CD4-positive, alpha-beta T cell treated with Interferon gamma for 1 hour (primary cell): ENCODE results near the gene SNX5.

Source experiments
- DNase-seq: peaks from one replicate; pipeline ENCODE4 v3.0.0-alpha.2; 2020

SNX5 gene

GRCh38 chr20:17959257-17959627 lies 9.4 kb downstream of the SNX5 start:
- DNase-seq, result no peak

DNA sequence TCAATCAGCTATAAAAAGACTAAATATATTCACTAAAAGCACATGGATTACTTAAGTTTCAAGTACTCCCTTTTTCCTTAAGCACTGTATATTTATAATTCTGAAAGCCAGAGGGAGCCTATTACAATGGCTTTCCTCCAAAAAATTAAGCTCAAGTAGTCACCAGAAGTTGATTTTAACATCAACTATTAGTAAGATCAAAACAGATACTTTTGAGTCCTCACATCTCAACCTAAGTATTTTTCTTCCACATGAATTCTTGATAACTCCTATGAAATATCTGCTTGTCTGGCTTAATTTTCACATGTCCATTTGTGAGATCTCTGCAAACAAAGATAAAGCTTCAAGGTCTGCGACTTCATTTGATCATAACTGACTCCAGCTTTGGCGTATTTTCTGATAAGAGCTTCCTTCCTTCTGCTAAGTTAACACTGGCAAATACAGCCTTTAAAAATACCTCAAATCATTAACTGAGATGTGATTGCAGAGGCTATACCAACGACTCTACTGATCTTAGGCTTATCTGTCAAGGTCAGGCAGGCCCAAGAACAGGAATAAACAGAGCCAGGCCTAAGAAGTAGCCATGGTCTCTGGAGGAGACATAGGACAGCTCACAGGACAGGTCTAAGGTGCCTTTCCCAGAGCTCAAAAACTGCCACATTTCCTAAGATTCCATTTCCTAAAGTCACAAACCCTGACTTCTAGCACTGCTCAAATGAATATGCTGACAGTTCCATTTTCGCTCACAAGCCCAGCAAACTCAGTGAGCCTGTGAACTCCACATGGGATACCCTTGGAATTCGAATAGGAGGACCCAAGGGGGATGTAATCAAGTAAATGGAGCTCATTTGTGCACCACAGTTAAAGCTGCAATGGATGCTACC lies 10.0 kb downstream of the SNX5 start:
- no peak for DNase-seq

GRCh38 chr20:17957505-17958363 lies 10.9 kb downstream of the SNX5 start:
- no peak for DNase-seq

GRCh38 chr20:17956099-17956685 lies 12.4 kb downstream of the SNX5 start:
- no peak for DNase-seq

DNA sequence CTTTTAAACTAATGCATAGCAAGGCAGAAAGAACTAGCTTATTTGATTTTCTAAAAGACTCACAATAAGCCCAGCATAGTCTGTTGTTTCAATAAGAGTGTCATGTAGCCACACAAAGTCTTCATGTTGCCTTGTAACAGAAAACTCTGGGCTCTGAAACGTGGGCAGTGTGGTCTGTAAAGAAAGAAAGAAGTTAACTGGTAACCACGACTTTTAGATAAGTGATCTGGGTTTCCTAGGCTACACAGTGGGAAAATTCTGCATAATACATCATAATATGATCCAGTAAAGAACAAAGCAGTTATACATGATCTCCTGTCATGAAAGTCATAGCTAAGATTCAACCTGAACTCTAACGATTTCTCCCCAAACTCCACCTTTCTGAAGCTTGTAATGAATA lies 13.3 kb downstream of the SNX5 start:
- no peak for DNase-seq

DNA sequence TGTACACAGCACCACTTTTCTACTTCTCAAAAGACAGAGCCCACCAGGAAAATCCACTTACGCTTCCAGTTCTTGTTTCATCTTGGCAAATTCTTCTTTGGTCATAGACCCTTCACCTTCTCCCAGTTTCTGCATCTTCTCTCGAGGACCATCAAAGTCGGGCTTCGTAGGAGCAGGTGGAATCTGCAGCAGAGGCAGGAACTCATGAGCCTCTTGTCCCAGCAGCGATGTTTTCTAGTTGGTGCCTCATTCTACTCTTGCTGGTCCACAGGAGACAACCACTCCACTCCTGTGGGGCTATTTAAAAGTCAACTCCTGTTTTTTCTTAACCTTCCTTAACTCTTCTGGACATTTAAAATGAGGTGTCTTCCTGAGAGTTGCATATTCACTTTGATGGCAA lies 14.7 kb downstream of the SNX5 start:
- no peak for DNase-seq

DNA sequence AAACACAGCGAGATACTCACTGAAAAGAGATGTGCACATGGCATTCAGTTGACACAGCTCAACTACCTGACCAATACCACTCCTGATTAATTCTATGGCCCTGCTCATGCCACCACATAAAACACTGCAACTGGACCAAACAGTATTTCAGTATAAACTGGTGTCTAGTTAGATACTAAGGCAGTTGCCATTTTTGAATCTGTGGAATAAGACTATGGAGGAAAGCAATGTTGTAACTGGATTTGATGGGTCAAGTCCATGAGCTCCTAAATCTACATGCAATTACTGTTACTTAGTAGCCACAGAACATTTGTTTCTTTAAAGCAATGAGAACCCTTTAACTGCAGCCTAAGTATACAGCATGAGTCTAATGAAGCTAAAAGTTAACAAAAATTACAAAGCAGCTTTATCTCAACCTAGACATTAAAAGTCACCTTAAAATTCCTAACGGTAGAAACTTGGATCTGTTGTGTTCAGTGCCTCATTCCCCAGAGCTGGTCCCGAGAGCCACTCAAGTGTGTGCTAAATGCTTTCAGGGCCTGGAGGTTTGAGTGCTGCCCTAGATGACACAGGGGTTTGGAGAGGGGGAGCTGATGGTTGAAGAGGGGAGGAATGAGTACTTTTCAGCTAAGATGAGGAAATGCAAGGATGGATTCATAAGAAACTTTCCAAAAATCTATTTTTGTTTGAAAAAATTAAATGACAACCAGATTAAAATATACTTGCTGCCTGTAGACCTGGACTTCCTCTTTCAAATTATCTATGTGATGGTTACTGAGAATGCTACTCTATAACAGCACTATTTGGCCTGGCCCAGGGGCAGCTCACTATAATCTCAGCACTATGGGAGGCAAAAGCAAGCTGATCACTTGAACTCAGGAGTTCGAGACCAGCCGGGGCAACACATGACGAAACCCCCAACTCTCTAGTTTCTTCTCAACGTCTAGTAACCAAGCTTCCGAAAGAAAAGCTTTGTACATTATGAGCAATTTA lies 15.6 kb downstream of the SNX5 start:
- DNase-seq, result no peak

GRCh38 chr20:17951323-17951722 lies 17.3 kb downstream of the SNX5 start:
- no peak for DNase-seq

- DNase-seq, result no peak
These were observed 17.9 kb downstream of the SNX5 start for GRCh38 chr20:17950670-17951069.

- DNase-seq, result no peak
These were observed 18.7 kb downstream of the SNX5 start for GRCh38 chr20:17949899-17950298.

DNA sequence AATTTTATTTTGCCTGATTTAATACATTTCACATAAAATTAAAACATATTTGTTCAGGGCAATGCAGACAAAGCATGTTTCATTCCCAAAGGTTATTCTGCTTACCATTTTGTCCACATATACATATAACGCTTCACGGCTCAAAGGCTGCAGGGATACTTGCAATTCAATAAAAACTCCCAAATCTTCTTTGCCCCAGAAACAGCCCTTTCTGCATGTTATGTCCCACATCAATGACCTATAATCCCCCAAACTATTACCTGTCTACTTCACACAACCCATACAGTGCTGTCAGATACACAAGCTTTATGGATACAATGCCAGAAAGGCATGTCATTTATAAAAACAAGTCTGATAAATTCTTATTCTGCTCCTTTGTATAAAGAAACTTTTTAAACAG lies 20.2 kb downstream of the SNX5 start:
- no peak for DNase-seq

DNA sequence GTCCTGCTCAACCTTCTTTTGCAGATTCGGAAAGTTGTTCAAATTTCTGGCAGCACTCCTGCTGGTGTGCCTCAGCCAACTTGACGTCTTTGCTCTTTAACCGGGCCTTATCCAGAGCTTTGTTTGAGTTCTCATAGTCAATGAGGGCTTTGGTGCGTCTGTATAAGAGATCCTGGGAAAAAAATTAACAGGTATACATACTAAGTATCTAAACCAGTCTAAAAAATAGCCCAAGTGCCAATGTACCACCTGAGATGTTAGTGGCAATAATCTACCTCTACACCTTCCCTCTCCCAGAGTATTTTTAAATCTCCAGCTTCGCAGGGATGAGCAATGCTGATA lies 21.1 kb downstream of the SNX5 start:
- no peak for DNase-seq

DNA sequence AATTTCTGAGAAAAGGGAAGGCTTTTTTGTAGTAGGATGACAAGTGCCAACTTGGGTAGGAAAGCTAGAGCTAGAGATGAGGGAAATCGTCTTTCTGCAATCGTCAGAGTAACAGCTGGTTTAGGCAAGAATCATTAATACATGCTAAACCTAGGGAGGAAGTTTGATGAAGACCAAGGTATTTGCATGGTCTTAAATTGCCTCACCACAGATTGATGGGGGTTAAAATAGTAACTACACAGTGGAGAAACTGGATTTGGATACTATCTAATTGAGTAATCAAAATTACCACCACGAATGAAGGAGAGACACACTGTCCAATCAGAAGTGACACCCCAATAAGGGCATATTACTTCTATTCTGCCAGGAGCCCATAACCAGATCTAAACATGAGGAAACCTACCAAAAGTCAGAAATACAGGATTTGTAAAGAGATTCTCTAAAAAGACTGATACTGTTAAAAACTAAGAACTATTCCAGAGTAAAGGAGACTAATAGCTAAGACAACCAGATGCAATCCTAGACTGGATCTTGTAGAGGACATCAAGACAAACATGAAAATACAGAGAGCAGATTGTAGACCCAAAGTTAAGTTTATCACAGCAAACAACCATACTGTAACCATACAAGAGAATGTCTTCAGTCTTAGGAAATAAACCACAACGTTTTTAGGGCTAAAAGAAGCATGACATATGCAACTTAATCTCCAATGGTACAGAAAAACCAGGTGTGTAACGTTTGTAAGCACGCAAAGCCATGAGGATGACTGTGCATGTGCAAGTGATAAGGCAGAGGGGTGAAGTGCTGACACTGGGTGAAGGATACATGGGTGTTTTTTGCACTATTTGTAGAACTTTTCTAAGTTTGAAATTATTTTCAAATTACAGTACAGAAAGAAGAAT lies 21.8 kb downstream of the SNX5 start:
- no peak for DNase-seq

DNA sequence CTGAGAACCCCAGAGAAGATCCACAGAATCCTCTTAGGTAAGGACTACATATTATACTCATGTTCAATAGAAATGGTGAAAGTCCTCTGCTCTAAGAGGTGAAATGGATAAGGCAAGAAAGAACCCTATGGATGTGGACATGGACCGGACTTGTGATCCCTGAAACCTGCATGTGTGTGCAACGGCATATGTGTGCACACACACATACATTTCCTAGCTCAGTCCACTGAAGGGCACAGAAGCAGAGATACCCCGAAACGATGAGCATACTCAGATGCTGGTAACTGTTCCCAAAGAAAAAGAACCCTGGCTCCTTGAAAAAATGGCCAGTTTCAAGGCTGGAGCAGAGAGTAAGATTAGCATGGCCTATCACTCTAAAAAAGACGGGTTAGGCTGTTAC lies 22.6 kb downstream of the SNX5 start:
- DNase-seq, result no peak

DNA sequence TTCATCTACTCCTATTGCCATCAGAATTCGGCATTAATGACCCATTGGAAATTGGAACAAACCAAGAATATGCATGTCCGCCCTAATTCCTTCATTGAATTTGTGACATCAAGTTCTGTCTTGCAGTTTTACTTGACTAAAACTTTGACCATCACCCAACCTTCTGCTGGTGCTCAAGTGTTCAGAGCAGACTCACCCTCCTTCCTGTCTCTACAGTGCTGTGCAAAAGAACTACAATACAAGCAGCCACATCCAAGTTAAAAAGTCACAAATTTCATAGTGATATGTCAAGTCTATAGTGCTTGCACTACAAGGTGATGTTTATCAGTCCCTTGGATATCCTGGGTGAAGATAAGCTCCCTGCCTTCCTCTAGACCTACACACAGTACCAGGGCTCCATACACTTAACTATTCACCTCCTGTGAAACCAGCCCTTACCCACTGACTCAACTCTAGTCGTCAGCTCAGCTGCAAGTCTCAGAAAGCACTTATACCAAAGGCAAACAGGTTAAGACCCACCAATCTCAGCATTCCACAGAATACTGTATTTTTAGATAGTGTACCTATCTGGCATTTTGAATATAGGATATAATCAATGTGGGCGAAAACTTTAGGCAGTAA lies 23.6 kb downstream of the SNX5 start:
- DNase-seq, result no peak

DNA sequence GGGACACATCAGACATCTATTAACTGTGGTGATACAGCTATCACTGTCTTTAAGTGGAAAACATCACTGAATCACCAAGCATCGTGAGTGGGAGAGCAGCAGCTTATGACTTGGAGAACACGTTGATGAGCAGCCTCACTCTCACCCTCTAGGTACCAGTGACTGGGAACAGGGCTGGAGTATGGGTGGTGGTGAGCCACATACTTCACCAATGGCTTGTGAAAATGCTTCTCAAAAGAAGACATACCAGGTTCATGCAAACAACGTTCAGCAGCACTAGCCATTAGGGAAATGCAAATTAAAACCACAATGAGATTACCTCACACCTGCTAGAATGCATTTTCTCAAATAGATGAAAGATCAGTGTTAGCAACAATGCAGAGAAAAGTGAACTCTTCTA lies 25.3 kb downstream of the SNX5 start:
- DNase-seq, result no peak

DNA sequence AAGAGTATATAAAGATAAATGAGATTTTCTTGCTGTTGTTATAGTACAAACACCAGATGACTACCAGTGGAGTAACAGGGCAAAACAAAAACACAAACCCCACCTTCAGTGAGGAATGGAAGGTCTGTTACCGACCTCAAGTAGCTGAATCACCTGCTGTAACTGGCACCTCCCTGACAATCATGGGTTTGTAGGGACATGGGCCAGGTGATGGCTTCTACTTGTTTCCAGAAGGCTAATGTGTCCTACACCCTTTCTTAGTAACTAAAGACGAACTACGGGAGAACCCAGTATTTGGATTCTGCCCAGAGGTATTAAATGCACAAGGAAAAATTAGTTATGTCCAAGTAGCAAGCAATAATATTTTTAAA lies 26.8 kb downstream of the SNX5 start:
- no peak for DNase-seq

DNA sequence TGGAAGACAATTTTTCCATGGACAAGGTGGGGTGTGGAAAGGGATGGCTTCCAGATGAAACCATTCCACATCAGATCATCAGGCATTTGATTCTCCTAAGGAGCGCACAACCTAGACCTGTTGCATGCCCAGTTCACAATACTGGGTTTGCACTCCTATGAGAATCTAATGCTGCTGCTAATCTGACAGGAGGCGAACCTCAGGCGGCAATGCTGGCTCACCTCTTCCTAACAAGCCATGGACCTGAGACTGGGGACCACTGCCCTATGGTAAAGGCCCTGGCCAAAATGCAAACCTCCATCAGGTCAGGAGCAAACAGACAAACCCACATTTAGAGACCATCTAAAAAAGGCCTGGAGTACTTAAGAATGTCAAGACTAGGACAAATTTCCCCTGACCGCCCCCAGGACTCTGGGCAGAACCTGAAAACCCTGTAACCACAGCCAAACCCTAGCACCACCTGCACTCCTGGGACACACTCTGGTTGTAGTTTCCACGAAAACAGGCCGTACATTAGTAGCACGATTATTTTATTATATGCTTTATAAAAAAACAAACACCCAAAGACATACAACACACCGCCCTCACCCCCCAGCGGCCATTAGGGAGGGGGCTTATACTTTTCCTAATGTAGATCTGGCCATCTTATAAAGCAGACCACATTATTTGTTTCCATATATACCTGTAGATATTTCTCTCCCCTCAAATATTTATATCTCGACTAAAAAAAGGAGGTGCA lies 27.3 kb downstream of the SNX5 start:
- no peak for DNase-seq

GRCh38 chr20:17940224-17940971 lies 28.2 kb downstream of the SNX5 start:
- DNase-seq, result no peak
